ENCODE data around the gene HDGF.

DNA sequence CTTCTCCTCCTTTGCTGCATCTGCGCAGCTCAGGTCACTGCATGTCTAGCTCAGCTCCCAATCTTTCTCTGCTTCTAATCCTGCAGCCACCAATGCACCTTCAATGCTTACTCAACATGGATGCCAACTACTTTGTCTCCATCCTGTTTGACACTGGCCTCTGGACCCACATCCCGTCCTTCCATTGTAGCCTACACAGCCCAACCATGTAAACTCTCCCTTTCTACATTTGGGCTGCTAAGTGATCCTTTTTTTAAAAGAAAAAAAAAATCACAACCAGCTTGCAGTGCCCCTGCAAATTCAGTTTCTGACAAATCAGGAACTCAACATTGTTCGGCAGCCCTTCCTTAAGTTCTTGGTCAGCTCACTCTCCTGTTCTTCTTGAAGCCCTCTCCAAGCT is 36.6 kb downstream of the HDGF start:
- TF ChIP-seq CTCF (IDR thresholded peaks at IDR 0.05) (no peak), EZH2 (IDR thresholded peaks at IDR 0.05) (no peak)
